ENCODE data around the gene MKNK2. TPM values are rescaled to one million over a fixed set of nuclear protein-coding genes. Genes with fewer than 3 reads are reported as not detected.
A peak's percentile ranks its signal among the peaks of the same experiment; 100 is the strongest.

The MKNK2 gene
- total and polyA plus RNA-seq, 10 of the 15 experiments (the other 5 are each of a cell fraction or from before 2014, with no cell fraction given): 9.6 to 365 (median 69.9) TPM

DNA sequence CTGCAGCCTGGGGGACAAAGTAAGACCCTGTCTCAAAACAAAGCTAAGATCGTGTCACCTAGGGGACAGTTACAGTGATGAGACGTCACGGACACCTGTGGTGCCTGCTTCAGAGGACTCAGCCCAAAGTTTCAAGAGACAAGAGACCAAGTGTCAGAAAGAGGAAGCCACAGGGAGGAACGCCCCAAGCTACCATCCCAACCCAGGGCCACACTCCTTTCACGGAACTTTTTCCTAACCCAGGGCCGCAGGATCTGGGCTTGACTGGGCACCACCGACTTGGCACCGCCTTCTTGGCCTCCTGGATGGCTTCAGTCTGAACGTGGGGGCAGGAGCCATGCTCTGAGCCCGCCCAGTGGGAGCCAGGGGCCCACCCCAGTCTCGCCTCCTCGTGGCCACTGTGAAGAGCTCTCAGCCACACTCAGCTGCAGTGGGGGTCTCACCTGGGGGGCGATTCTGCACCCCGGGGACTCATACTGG, 36.6 kb upstream of the MKNK2 start (continued):
- TF ChIP-seq PBX3 (IDR thresholded peaks at IDR 0.05; ENCODE audit: insufficient replicate concordance, low read depth, low read length): peak; percentile 10
- peak; percentile 38 to 50; a peak in 2 of 4 replicates for TF ChIP-seq BHLHE40 (IDR thresholded peaks at IDR 0.05; ENCODE audit: borderline replicate concordance in 1 of 2, low read depth in 2 of 2, low read length in 1 of 2)
- TF ChIP-seq IRF3 (IDR thresholded peaks at IDR 0.05): no peak
- TF ChIP-seq, protein P1, sequence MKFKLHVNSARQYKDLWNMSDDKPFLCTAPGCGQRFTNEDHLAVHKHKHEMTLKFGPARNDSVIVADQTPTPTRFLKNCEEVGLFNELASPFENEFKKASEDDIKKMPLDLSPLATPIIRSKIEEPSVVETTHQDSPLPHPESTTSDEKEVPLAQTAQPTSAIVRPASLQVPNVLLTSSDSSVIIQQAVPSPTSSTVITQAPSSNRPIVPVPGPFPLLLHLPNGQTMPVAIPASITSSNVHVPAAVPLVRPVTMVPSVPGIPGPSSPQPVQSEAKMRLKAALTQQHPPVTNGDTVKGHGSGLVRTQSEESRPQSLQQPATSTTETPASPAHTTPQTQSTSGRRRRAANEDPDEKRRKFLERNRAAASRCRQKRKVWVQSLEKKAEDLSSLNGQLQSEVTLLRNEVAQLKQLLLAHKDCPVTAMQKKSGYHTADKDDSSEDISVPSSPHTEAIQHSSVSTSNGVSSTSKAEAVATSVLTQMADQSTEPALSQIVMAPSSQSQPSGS (IDR thresholded peaks at IDR 0.05; ENCODE audit: low read length): no peak
- TF ChIP-seq NR2C1 (IDR thresholded peaks at IDR 0.05): no peak
- TF ChIP-seq TCF12 (IDR thresholded peaks at IDR 0.05; ENCODE audit: low read depth, low read length): peak; percentile 38; the same call in 1 of the 2 replicates
- peak; percentile 91 for TF ChIP-seq IKZF1 (conservative IDR thresholded peaks at IDR 0.05)
- TF ChIP-seq PAX8 (IDR thresholded peaks at IDR 0.05): no peak
- TF ChIP-seq SIN3A (IDR thresholded peaks at IDR 0.05; ENCODE audit: low read depth, low read length): no peak
- no peak for TF ChIP-seq TCF7 (IDR thresholded peaks at IDR 0.05; ENCODE audit: borderline replicate concordance)
- TF ChIP-seq TCF3 (IDR thresholded peaks at IDR 0.05; ENCODE audit: borderline replicate concordance, insufficient read depth, low read depth, low read length): peak; percentile 77; the same call in 1 of the 2 replicates
- no peak; the same call in 1 of the 2 replicates for TF ChIP-seq MYB (IDR thresholded peaks at IDR 0.05; ENCODE audit: borderline replicate concordance, low read depth, low read length)
- TF ChIP-seq, protein P2, sequence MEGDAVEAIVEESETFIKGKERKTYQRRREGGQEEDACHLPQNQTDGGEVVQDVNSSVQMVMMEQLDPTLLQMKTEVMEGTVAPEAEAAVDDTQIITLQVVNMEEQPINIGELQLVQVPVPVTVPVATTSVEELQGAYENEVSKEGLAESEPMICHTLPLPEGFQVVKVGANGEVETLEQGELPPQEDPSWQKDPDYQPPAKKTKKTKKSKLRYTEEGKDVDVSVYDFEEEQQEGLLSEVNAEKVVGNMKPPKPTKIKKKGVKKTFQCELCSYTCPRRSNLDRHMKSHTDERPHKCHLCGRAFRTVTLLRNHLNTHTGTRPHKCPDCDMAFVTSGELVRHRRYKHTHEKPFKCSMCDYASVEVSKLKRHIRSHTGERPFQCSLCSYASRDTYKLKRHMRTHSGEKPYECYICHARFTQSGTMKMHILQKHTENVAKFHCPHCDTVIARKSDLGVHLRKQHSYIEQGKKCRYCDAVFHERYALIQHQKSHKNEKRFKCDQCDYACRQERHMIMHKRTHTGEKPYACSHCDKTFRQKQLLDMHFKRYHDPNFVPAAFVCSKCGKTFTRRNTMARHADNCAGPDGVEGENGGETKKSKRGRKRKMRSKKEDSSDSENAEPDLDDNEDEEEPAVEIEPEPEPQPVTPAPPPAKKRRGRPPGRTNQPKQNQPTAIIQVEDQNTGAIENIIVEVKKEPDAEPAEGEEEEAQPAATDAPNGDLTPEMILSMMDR (IDR thresholded peaks at IDR 0.05 in 2 of 3, conservative IDR thresholded peaks at IDR 0.05 in 1 of 3; ENCODE audit: control insufficient read depth in 2 of 3, extremely low read depth in 1 of 3, insufficient read depth in 1 of 3, low read depth in 3 of 3, low read length in 3 of 3): peak; percentile 29 to 54 (median 42); a peak in 5 of 6 replicates
- TF ChIP-seq MYC (IDR thresholded peaks at IDR 0.05; ENCODE audit: insufficient read depth, insufficient read length, insufficient replicate concordance, low read length, severe bottlenecking): no peak
- peak; percentile 20; the same call in 1 of the 2 replicates for TF ChIP-seq SMC3 (IDR thresholded peaks at IDR 0.05; ENCODE audit: borderline replicate concordance, low read length)
- no peak for TF ChIP-seq JUNB (IDR thresholded peaks at IDR 0.05)
- no peak for TF ChIP-seq SRF (IDR thresholded peaks at IDR 0.05; ENCODE audit: low read depth in 2 of 2, low read length in 2 of 2)
- no peak for TF ChIP-seq CBFB (IDR thresholded peaks at IDR 0.05; ENCODE audit: low read depth)
- peak; percentile 31; the same call in 1 of the 2 replicates for TF ChIP-seq YY1 (IDR thresholded peaks at IDR 0.05; ENCODE audit: low read depth, low read length)
- TF ChIP-seq FOXK2 (IDR thresholded peaks at IDR 0.05): no peak
- 0 out of 2 replicates have a peak, but pooled peaks have one; percentile 19 for TF ChIP-seq NKRF (conservative IDR thresholded peaks at IDR 0.05)
- no peak for TF ChIP-seq NFYA (IDR thresholded peaks at IDR 0.05; ENCODE audit: borderline replicate concordance, low read depth, low read length)
